IPS DF 6.9 (cell line): ENCODE data around the gene SCRN2.
A peak's percentile ranks its signal among the peaks of the same experiment; 100 is the strongest.

ENCODE experiments used
- DNase-seq: peaks from one replicate; pipeline ENCODE4 v3.0.0-alpha.2; 2013; ENCODE audit warnings: low read depth, low spot score
- H3K27ac ChIP-seq: one replicate; pipeline ENCODE4 v1.5.1; 2013; ENCODE audit warnings: low read length, control low read depth
- H3K27me3 ChIP-seq: 2 replicates; pipeline ENCODE4 v1.6.1; 2013; ENCODE audit warnings: mild to moderate bottlenecking, low read length; ENCODE audit not compliant: control insufficient read depth, insufficient read depth
- H3K36me3 ChIP-seq: 2 replicates; pipeline ENCODE4 v1.6.1; 2013; ENCODE audit warnings: low read length; ENCODE audit not compliant: control insufficient read depth, insufficient read depth
- H3K4me1 ChIP-seq: 2 replicates; pipeline ENCODE4 v1.6.1; 2013; ENCODE audit warnings: low read length; ENCODE audit not compliant: control insufficient read depth, insufficient read depth
- H3K4me3 ChIP-seq: 2 replicates; pipeline ENCODE4 v1.5.1; 2013; ENCODE audit warnings: mild to moderate bottlenecking, low read length
- H3K9me3 ChIP-seq: 2 replicates; pipeline ENCODE4 v1.6.1; 2013; ENCODE audit warnings: low read length, inconsistent platforms; ENCODE audit not compliant: control insufficient read depth, insufficient read depth
- WGBS: extraction: QIAGEN DNeasy Blood & Tissue Kit; methylation state at CpG from one replicate; pipeline ENCODE4 v1.1.7; 2013; ENCODE audit warnings: mixed read lengths, missing lambda C conversion rate; ENCODE audit not compliant: insufficient read length, insufficient coverage; 5-methylcytosine and 5-hydroxymethylcytosine counted together

The SCRN2 gene

DNA sequence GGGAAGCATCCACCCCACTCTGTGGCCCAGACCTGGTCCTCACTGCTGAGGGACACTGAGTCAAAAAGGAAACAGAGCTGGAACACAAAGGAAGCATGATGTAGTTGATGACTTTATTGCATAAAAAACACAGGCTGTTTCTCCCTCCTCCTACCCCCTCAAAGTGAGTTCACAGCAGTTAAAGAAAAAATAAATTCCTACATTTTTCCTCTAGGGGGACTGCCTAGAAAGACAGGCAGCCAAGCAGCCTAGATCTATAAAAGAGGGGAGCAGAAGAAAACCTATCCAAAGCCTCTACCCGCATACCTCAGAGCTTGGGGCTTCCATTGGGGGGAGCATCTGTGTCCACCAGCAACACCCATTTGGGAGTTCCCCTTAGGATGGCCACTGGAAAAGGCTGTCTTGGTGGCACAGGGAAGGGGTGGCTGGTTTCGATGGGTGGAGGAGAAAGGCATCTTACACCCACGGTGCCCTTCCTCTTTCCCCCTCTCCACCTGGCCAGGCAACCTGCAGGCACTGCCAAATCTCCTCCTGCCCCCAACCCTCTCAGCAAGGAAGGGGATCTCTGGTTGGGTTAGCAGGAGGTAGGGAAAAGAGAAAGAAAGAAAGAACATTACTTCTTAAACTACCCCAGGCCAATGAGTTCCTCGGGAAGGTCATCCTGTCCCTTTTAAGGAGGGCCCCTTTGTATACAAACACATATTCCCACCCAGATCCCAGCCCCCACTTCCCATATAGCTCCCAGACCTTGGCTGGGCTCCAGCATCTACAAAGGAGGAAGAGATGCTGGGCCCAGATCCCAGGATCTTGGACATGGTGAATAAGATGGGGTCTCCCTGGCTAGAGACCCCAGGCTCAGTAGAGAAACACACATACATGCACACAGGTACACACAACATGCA, 4.0 kb upstream of the SCRN2 start:
- no peak overlapping the region for H3K27ac ChIP-seq
- peaks cover 36% of the 10 kb centered on the region for H3K27me3 ChIP-seq
- no peak for DNase-seq
- no peak overlapping the region for H3K4me3 ChIP-seq
- no peaks in the 10 kb centered on the region for H3K9me3 ChIP-seq
- WGBS = no CpG with 5 or more reads among the region's 4 CpGs
- no peaks in the 10 kb centered on the region for H3K36me3 ChIP-seq
- peaks cover 7% of the 10 kb centered on the region; the same call in 1 of the 2 replicates for H3K4me1 ChIP-seq

DNA sequence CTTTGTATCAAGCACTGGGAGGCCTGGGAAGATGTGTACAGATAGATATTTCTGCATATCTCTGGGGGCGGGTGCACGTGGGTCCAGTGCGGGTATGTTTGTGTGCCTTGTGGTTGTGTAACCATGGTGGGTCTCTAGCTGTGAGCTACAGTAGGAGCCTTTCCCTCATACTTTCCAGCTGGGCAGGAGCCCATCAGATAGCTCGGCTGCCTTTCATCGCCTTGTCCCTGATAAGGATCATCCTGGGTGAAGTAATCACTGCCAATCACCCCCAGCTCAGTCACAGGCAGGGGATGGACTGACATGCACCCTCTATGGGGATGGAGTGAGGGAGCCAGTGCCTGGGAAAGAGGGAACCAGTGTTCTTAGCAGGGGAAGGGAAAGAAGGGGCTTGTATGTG, 3.2 kb upstream of the SCRN2 start:
- Histone ChIP-seq H3K36me3 (no peaks in the 10 kb centered on the region; the same call in 1 of the 2 replicates), H3K4me1 (peaks cover 10% of the 10 kb centered on the region)
- no peak for DNase-seq

DNA sequence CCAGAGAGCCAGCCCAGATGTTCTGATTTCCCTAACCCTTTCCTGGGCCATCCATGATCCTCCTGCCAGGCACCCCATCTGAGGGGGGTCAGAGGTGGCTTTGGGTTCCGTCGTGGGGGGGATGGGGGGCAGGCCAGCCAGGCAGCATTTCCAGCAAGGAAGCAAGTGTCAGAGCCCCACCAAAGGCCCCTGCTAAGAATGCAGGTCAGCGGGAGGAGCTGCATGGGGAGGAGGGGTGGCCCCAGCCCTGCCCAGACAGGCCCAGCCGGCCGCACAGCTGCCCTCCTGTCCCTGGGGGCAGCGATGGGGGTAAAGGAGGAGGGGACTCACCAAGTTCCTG, 2.3 kb upstream of the SCRN2 start:
- Histone ChIP-seq H3K4me3 (no peak overlapping the region), H3K9me3 (no peaks in the 10 kb centered on the region), H3K36me3 (peaks cover 3% of the 10 kb centered on the region; the same call in 1 of the 2 replicates), H3K27me3 (peaks cover 19% of the 10 kb centered on the region), H3K27ac (no peak overlapping the region), H3K4me1 (peaks cover 9% of the 10 kb centered on the region)
- DNase-seq = no peak
- WGBS = no CpG with 5 or more reads among the region's 6 CpGs

More for the DNA sequence above, 3.2 kb upstream of the SCRN2 start:
- WGBS = no CpG with 5 or more reads among the region's 5 CpGs
- Histone ChIP-seq H3K27ac (no peak overlapping the region), H3K27me3 (peaks cover 28% of the 10 kb centered on the region), H3K4me3 (no peak overlapping the region), H3K9me3 (no peaks in the 10 kb centered on the region)

DNA sequence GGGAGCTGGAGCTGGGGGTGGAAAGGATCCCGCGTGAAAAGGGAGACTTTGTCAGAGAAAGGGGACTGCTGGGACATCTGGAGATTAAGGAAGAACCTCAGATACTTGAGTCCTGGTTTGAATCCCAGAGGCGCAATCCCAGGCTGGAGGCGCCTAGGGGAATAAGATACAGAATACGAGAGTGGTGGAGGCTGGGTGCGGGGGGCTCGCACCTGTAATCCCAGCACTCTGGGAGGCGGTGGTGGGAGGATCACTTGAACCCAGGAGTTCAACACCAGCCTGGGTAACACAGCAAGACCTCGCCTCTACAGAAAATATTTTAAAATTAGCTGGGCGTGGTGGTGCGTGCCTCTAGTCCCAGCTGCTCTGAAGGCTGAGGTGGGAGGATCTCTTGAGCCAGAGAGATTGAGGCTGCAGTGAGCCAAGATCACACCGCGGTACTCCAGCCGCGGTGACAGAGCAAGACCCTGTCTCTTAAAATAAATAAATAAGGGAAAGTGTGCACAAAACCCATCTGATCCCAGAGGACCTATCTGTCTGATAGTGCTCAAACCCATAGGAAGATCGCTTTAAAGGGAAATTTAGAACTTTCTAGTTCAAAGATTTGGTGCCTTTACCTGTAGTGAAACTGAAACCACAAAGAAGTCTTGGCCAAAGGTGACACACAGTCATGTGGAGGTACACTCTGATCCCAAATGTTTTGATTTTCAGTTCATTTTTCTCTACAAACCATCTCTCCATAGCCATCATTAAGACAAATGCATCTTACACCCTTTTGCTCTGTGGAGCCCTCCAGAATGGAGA, 617 bp upstream of the SCRN2 start:
- no peaks in the 10 kb centered on the region for H3K9me3 ChIP-seq
- peaks cover 6% of the 10 kb centered on the region for H3K36me3 ChIP-seq
- WGBS = no CpG with 5 or more reads among the region's 16 CpGs
- H3K27me3 ChIP-seq = peaks cover 11% of the 10 kb centered on the region
- H3K4me3 ChIP-seq = no peak overlapping the region
- no peak for DNase-seq
- no peak overlapping the region for H3K27ac ChIP-seq
- peaks cover 9% of the 10 kb centered on the region for H3K4me1 ChIP-seq

DNA sequence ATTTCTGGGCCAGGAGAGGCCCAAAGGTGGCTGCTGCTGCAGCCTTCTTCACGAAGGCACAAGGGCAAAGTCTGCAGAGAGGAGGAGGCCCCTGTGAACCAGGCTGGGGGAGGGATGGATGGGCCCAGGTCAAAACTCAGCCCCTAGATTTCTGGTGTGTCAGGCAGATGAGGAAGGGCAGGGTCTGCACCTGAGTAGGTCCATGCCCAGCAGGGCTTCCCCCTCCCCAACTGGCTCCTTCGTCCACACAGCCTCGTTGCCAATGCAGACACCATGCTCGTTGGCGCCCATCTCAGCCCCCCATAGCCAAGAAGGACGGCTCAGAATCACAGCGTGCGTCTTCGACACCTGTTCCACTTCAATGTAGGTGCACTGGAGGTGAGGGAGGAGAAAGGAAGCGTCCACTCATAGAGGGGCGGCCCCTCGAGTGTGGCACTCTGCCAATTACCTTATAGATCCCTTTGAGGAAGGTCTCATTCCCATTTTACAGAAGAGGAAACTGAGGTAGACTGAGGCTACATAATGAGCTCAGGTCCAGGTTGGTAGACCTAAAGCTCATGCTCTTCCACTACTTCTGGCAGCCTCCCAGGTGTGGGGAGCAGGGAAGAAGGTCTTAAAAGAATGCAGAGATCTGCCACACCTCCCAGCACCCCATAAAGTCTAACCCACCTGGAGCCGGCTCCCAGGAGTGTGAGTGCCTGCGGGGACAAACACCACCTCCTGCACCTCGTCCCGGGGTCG, 902 bp downstream of the SCRN2 start:
- H3K27ac ChIP-seq = no peak overlapping the region
- no CpG with 5 or more reads among the region's 17 CpGs for WGBS
- H3K9me3 ChIP-seq = no peaks in the 10 kb centered on the region
- H3K4me3 ChIP-seq = peak overlapping the region; percentile 53; the same call in 1 of the 2 replicates
- peaks cover 11% of the 10 kb centered on the region for H3K36me3 ChIP-seq
- DNase-seq = no peak
- H3K27me3 ChIP-seq = no peaks in the 10 kb centered on the region
- H3K4me1 ChIP-seq = peaks cover 9% of the 10 kb centered on the region

DNA sequence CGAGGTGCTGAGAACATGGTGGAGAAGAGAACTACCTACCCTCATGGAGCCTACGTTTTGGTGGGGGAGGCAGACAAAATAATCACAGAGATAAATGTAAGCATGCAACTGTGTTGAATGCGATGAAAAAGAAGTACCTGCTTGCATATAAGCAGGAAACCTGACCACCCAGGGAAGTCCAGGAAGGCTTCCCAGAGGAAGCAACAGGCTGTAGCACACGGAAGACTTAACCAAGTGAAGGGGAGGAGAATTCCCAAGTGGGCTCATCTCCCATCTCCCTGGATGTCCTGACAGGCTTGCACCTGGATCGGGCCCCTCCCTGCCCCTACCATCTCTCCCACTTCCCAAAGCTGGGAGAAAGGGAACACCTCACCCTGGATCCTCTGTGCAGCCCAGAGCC, 2.0 kb downstream of the SCRN2 start:
- no peaks in the 10 kb centered on the region for H3K9me3 ChIP-seq
- no peaks in the 10 kb centered on the region for H3K27me3 ChIP-seq
- WGBS = no CpG with 5 or more reads among the region's 5 CpGs
- DNase-seq = no peak
- no peak overlapping the region for H3K4me3 ChIP-seq
- peaks cover 11% of the 10 kb centered on the region for H3K36me3 ChIP-seq
- H3K4me1 ChIP-seq = peaks cover 9% of the 10 kb centered on the region
- H3K27ac ChIP-seq = no peak overlapping the region

DNA sequence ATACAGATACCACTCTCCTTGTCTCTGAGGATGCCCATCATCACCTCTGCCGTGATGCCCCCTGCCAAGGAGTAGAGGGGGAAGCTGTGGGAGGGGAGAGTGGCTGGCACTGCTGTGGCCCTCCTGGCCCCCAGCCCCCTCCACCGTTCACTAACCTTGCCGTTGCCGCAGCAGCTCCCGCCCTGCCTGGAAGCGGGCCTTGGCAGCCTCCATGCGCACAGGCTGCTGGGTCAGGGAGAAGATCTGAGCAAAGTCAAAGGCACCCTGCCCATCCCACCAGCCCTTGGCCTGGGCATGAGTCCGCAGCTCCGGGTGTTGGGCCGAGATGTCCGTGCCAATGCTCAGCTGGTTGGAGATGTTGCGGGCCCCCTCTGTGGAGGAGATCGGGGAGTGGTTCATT, 2.4 kb downstream of the SCRN2 start:
- no peak overlapping the region for H3K27ac ChIP-seq
- no peaks in the 10 kb centered on the region for H3K27me3 ChIP-seq
- peaks cover 9% of the 10 kb centered on the region for H3K4me1 ChIP-seq
- no peaks in the 10 kb centered on the region for H3K9me3 ChIP-seq
- no peak for DNase-seq
- H3K36me3 ChIP-seq = peaks cover 11% of the 10 kb centered on the region
- WGBS = no CpG with 5 or more reads among the region's 13 CpGs
- no peak overlapping the region for H3K4me3 ChIP-seq

DNA sequence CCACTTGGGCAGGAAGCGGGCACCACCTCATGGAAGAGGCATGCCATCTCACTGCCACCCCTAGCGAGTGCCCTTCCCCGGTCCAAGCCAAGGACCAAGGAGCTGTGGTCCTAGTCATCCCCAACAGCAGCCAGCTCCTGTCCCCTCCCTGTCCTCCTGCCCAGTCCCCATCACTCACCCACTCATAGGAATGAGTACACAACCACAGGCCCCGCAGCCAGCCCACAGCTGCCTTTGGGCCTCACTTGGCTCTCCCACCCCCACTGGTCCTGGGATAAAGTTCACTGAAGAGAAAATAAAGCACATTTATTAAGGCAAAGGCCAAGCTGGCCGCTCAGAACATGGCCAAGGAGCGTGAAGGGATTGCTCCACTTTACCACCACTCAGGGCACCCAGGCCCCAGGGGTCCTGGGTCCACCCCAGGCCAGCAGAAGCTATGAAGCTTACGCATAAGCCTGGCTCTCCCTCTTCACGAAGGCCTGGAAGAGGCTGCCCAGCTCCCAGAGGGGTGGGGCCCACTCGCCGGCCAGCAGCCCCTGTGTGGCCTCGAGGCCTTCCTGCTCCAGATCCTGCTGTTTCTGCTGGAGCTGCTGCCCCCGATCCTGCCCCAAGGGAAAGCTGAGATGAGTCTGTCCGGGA, 3.6 kb downstream of the SCRN2 start:
- no peaks in the 10 kb centered on the region for H3K27me3 ChIP-seq
- no peak overlapping the region for H3K27ac ChIP-seq
- H3K36me3 ChIP-seq = peaks cover 11% of the 10 kb centered on the region
- peaks cover 5% of the 10 kb centered on the region for H3K4me1 ChIP-seq
- no peak for DNase-seq
- no CpG with 5 or more reads among the region's 13 CpGs for WGBS
- H3K9me3 ChIP-seq = no peaks in the 10 kb centered on the region
- H3K4me3 ChIP-seq = no peak overlapping the region

DNA sequence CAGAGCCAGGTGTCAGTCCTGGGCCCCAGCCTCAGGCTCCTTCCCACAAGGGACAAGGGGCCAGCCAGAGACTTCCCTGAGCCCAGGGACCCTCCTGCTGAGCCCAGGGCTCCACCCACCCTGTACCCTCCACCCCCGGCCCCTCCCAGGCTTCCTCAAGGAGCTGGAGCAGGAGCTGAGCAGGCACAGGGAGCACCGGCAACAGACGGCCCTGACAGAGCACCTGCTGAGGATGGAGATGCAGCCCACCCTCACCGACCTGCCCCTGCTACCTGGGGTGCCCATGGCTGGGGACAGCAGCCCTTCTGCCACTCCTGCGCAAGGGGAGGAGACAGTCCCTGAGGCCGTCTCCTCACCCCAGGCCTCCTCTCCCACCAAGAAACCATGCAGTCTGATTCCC, 4.5 kb downstream of the SCRN2 start:
- no CpG with 5 or more reads among the region's 6 CpGs for WGBS
- H3K27me3 ChIP-seq = no peaks in the 10 kb centered on the region
- peaks cover 11% of the 10 kb centered on the region for H3K36me3 ChIP-seq
- H3K4me1 ChIP-seq = peaks cover 5% of the 10 kb centered on the region
- no peak overlapping the region for H3K27ac ChIP-seq
- H3K9me3 ChIP-seq = no peaks in the 10 kb centered on the region
- H3K4me3 ChIP-seq = no peak overlapping the region
- DNase-seq = no peak

DNA sequence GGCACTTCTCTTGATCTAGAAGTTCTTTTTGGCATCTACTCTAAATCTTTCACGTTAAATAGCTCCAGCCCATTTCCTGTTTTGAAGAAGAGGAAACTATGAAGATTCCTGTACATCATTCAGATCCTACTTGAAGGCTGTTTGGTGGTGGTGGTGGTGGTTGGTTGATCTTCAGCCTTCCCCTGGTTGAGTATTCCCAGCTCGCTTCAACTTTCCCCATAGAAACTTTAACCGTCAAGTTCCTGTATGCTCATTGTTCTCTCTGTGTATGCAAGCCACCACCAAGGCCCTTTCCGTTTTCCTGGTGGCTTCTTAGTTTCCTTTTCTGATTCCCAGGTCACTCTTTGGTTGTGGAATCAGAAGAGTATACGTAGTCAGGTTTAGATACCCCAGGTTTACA, 6.3 kb downstream of the SCRN2 start:
- Histone ChIP-seq H3K27ac (no peak overlapping the region), H3K27me3 (no peaks in the 10 kb centered on the region), H3K4me3 (no peak overlapping the region), H3K36me3 (peaks cover 11% of the 10 kb centered on the region), H3K4me1 (peaks cover 2% of the 10 kb centered on the region; the same call in 1 of the 2 replicates), H3K9me3 (no peaks in the 10 kb centered on the region)
- no peak for DNase-seq
- WGBS = no CpG with 5 or more reads among the region's 5 CpGs
